NCI-H345 (cell line): ENCODE measurements around the gene SPPL2B.
"Not testable (repeated sequence)": the region's sequence is repeated elsewhere in the genome, so short reads cannot be mapped to it uniquely, and the experiment has no call there.

Experiments used
- DNase-seq: peaks from one replicate; lab custom pipeline; 2025; lab: John Stamatoyannopoulos, UW

Gene SPPL2B

GRCh38 chr19:2328401-2329148, at the start of gene SPPL2B, which contains the start of gene LSM7:
SPPL2B (plus strand) TSS chr19:2328684; CDS start chr19:2328710, 26 bp downstream.
LSM7 (minus strand) TSS chr19:2328586; CDS start chr19:2328566, 20 bp downstream.
- peak; percentile 91 for DNase-seq

GRCh38 chr19:2280633-2281264, 47.7 kb upstream of the SPPL2B start:
- DNase-seq, result no peak

GRCh38 chr19:2281265-2282061, 47.0 kb upstream of the SPPL2B start:
- DNase-seq, result not testable (repeated sequence)

GRCh38 chr19:2282062-2282861, 46.2 kb upstream of the SPPL2B start, which contains the start of gene PEAK3:
PEAK3 (minus strand) TSS chr19:2282175; CDS start chr19:2280931, 1,244 bp downstream.
- DNase-seq, result no peak

- no peak for DNase-seq
Observed at GRCh38 chr19:2282862-2283237, 45.6 kb upstream of the SPPL2B start.

GRCh38 chr19:2283835-2284507, 44.5 kb upstream of the SPPL2B start:
- no peak for DNase-seq

- no peak for DNase-seq
Observed at GRCh38 chr19:2286402-2287140, 41.9 kb upstream of the SPPL2B start.

GRCh38 chr19:2287585-2288337, 40.7 kb upstream of the SPPL2B start:
- DNase-seq, result no peak

- DNase-seq, result no peak
Observed at GRCh38 chr19:2288338-2288817, 40.1 kb upstream of the SPPL2B start.

GRCh38 chr19:2288818-2289713, 39.4 kb upstream of the SPPL2B start:
- no peak for DNase-seq

GRCh38 chr19:2289714-2290435, 38.6 kb upstream of the SPPL2B start:
- DNase-seq, result no peak

- DNase-seq, result peak; percentile 49
Observed at GRCh38 chr19:2290441-2291184, 37.9 kb upstream of the SPPL2B start.

GRCh38 chr19:2291185-2291751, 37.2 kb upstream of the SPPL2B start:
- no peak for DNase-seq

- DNase-seq, result no peak
Observed at GRCh38 chr19:2294687-2295335, 33.7 kb upstream of the SPPL2B start.

- no peak for DNase-seq
Observed at GRCh38 chr19:2296141-2296540, 32.3 kb upstream of the SPPL2B start.

- DNase-seq, result no peak
Observed at GRCh38 chr19:2300533-2300932, 28.0 kb upstream of the SPPL2B start.
